ENCODE measurements around the gene SRPK2. TPM values are rescaled to one million over a fixed set of nuclear protein-coding genes. Genes with fewer than 3 reads are reported as not detected.

Gene SRPK2
- total RNA-seq, 1 experiment from 2014 or later = 21.6 TPM

DNA sequence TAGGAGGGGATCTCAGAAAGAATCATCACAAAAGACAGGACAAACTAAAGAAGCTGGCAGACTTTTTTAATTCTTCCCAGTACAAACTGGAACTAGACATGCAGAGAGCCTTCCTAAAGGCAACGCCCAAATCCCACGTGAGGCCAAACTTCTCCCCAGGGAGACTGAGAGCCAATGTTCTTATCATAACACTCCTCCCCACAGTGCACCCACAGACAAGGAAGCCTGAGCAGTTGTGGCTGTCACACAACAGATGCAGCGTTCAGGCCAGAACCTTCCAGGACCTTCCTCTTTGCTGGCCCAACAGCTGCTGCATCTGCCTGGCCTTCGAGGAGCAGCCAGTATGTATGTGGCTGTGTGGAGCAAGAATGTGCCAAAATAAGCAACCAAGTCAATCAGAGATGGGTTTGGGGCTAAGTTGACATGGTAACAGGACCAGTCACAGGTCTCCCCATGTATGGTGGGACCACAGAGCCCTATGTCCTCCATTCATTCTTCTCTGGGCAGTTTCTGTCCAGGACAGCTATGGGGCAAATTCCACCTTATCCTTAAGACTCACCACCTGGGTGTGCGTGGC is 34.9 kb downstream of the SRPK2 start:
- TF ChIP-seq EZH2phosphoT487 (IDR thresholded peaks at IDR 0.05; ENCODE audit: borderline replicate concordance, low read length) (no peak), EZH2 (IDR thresholded peaks at IDR 0.05; ENCODE audit: low read length, unreplicated experiment) (no peak)
- TF ChIP-seq, protein P1, sequence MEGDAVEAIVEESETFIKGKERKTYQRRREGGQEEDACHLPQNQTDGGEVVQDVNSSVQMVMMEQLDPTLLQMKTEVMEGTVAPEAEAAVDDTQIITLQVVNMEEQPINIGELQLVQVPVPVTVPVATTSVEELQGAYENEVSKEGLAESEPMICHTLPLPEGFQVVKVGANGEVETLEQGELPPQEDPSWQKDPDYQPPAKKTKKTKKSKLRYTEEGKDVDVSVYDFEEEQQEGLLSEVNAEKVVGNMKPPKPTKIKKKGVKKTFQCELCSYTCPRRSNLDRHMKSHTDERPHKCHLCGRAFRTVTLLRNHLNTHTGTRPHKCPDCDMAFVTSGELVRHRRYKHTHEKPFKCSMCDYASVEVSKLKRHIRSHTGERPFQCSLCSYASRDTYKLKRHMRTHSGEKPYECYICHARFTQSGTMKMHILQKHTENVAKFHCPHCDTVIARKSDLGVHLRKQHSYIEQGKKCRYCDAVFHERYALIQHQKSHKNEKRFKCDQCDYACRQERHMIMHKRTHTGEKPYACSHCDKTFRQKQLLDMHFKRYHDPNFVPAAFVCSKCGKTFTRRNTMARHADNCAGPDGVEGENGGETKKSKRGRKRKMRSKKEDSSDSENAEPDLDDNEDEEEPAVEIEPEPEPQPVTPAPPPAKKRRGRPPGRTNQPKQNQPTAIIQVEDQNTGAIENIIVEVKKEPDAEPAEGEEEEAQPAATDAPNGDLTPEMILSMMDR (conservative IDR thresholded peaks at IDR 0.05; ENCODE audit: low read depth, low read length) = no peak
- no peak overlapping the region for H3K4me2 ChIP-seq (ENCODE audit: low read length)
- H3K36me3 ChIP-seq (ENCODE audit: low read depth, low read length) = no peaks in the 10 kb centered on the region
- DNase-seq (no peak), ATAC-seq (no peak)
- no peak overlapping the region for H3K27ac ChIP-seq (ENCODE audit: low read length)
- no peak overlapping the region for H2AFZ ChIP-seq (ENCODE audit: low read length)
- H3K9me3 ChIP-seq (ENCODE audit: low read length) = no peaks in the 10 kb centered on the region
- H3K4me3 ChIP-seq (ENCODE audit: low read length) = no peak overlapping the region
- BruUV-seq (replicated peaks) = no TSS peak
- H3K9me2 ChIP-seq (replicated peaks; ENCODE audit: low read length) = no peaks in the 10 kb centered on the region
- H3F3A ChIP-seq (ENCODE audit: low read length, unreplicated experiment) = no peaks in the 10 kb centered on the region
- ChIA-PET POLR2A (ENCODE audit: unreplicated experiment) (no interaction called here), CTCF (no interaction called here)
- H3K9ac ChIP-seq (ENCODE audit: low read length) = no peak overlapping the region
- no peaks in the 10 kb centered on the region for H3K27me3 ChIP-seq (ENCODE audit: low read length)
- H3K4me1 ChIP-seq (ENCODE audit: insufficient read depth, low read length) = no peaks in the 10 kb centered on the region
- intact Hi-C loops (cut with micrococcal nuclease) = no loop called here
- 0 out of 2 replicates have a peak, but pooled peaks cover 3% of the 10 kb centered on the region for H4K20me1 ChIP-seq (ENCODE audit: low read length)
- peaks cover 75% of the 10 kb centered on the region for H3K79me2 ChIP-seq (ENCODE audit: low read length)

DNA sequence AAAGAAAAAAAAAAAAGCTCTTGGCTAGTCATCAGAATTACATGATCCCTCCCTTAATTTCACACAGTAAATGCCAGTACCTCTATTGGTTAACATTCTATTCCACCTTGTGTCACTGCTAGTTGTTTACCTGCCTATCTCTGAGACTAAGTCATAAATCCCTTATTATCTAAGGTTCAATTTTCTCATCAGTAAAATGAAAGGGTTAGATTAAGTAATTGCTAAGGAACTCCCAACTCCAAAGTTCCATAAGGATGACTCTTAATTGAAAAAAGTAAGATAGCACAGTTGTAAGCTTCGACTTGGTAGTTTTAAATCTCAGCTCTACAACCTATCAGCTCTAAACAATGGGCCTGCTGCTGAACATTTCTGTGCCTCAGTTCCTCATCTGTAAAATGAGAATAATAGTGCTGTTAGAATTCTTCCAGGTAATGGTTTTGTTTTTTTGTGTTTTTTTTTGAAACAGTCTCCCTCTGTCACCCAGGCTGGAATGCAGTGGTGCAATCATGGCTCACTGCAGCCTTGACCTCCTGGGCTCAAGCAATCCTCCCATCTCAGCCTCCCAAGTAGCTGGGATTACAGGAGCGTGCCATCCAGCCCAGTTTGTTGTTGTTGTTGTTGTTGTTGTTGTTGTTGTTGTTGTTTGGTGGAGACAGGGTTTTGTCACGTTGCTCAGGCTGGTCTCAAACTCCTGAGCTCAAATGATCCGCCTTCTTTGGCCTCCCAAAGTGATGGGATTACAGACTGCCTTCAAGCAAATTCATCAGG is 35.6 kb downstream of the SRPK2 start:
- Histone ChIP-seq H3K36me3 (ENCODE audit: low read depth, low read length) (no peaks in the 10 kb centered on the region), H3K9me3 (ENCODE audit: low read length) (no peaks in the 10 kb centered on the region), H3F3A (ENCODE audit: low read length, unreplicated experiment) (no peaks in the 10 kb centered on the region), H3K27me3 (ENCODE audit: low read length) (no peaks in the 10 kb centered on the region), H3K4me3 (ENCODE audit: low read length) (no peak overlapping the region), H2AFZ (ENCODE audit: low read length) (no peak overlapping the region), H3K9me2 (replicated peaks; ENCODE audit: low read length) (no peaks in the 10 kb centered on the region), H3K9ac (ENCODE audit: low read length) (no peak overlapping the region), H3K4me1 (ENCODE audit: insufficient read depth, low read length) (no peaks in the 10 kb centered on the region), H3K4me2 (ENCODE audit: low read length) (no peak overlapping the region), H3K27ac (ENCODE audit: low read length) (no peak overlapping the region), H4K20me1 (ENCODE audit: low read length) (0 out of 2 replicates have a peak, but pooled peaks cover 3% of the 10 kb centered on the region), H3K79me2 (ENCODE audit: low read length) (peaks cover 69% of the 10 kb centered on the region)
- TF ChIP-seq, protein P1 (conservative IDR thresholded peaks at IDR 0.05; ENCODE audit: low read depth, low read length) = no peak
- no peak for TF ChIP-seq EZH2phosphoT487 (IDR thresholded peaks at IDR 0.05; ENCODE audit: borderline replicate concordance, low read length)
- TF ChIP-seq EZH2 (IDR thresholded peaks at IDR 0.05; ENCODE audit: low read length, unreplicated experiment) = no peak
- intact Hi-C loops (cut with micrococcal nuclease) = no loop called here
- no TSS peak for BruUV-seq (replicated peaks)
- DNase-seq (no peak), ATAC-seq (no peak)
- POLR2A ChIA-PET (ENCODE audit: unreplicated experiment) = interaction anchor here (0.6 kb wide), 1 partner anchor 1953 kb away, joined by 4 read pairs; no protein-coding TSS in a partner anchor
- CTCF ChIA-PET = no interaction called here

All from PC-3 (cell line).